SK-N-DZ (cell line): ENCODE results near the gene DHX35.
"Not testable (repeated sequence)": the region's sequence is repeated elsewhere in the genome, so short reads cannot be mapped to it uniquely, and the experiment has no call there.

Experiments
- DNase-seq: peaks from one replicate; pipeline ENCODE4 v3.0.0-alpha.2; 2015; ENCODE audit warnings: low spot score

The DHX35 gene

DNA sequence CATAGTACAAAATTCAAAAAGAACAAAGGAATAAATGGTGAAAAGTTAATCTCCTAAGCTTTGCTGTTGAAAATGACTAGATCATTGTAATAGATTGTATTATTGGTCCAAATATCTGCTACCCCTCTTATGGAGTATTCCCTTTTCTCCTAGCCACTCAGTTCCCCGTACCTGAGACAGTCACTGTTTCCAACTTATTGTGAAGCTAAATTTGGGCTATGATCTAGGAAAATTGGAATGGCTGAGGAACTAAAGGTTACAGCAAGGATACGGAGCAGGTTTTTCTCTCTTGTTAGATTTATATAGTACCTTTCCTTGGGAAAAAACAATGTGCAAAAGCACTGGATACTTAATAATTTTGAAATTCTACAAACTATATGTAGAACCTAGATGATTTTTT is 17.3 kb downstream of the DHX35 start:
- DNase-seq, result no peak

DNA sequence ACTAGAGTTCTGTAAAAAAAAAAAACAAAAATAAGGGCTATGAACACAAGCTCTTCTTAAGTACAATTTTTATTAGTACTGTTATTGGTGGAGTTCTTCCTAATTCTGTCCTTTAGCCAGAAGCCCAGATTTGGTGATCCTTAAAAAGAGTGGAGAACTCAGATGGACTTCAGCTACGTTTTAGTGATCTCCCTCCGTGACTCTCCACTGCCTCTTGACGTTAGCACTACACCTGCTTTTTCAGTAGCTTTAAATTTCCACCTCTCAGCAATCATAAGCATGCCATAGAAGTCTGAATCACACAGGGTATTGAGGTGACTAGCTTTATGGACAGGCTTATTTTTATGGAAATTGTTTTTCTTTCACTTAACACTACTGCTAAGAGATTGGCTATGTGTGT is 17.7 kb downstream of the DHX35 start:
- DNase-seq, result no peak

DNA sequence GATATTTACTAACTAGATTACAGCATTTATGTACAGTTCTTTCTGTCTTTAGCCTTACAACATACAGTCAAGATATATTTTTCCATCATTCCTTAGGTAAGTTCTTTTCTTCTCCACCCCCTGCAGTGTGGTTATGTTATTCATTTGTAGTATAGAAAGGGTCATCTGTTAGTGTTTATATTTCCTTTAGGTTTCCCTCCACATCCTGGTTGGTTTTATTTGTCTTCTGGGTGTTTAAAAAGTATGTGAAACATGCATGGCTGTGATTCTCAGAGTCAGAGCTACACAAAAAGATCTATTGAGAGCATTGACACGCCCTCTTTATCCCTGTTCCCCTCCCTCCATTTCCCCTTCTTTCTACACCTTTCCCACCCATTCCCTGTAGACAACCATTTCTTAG is 20.1 kb downstream of the DHX35 start:
- DNase-seq, result no peak

DNA sequence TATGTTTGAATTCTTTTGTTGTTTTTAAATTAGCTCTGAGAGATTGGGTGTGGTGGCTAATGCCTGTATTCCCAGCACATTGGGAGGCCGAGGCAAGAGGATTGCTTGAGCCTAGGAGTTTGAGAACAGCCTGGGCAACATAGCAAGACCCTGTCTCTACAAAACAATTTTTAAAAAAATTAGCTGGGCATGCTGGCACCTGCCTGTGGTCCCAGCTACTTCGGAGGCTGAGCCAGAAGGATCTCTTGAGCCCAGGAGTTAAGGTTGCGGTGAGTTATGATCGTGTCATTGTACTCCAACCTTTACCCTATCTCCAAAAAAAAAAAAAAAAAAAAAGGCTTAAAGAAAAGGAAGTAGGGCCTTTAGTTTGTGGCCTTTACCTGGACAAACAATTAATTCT is 22.9 kb downstream of the DHX35 start:
- DNase-seq, result no peak

DNA sequence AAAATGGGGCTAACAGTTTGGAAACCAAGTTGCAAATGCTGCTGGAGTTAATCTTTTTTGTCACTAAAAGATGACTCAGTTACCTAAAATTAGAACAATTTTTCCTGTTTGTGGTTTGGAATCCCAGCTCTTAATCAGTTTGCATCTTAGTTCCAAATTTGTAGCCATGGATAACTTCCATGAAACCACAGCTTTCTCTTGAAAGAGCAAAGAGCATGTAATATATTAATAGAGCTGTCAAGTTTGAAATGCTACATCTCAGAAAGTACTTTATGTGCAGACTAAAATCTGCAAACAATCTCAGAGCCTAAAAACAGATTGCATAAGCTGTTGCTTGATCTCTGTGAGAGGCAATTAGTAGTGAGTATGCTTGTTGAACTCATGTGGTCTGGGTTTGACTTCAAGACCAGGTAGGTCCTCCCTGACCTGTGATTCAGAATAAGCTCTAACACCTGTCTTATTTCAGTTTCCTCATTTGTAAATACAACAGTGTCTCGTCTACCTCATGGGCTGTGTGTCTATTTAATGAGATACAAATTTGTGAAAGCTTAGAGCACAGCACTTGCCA is 23.5 kb downstream of the DHX35 start:
- DNase-seq, result no peak

DNA sequence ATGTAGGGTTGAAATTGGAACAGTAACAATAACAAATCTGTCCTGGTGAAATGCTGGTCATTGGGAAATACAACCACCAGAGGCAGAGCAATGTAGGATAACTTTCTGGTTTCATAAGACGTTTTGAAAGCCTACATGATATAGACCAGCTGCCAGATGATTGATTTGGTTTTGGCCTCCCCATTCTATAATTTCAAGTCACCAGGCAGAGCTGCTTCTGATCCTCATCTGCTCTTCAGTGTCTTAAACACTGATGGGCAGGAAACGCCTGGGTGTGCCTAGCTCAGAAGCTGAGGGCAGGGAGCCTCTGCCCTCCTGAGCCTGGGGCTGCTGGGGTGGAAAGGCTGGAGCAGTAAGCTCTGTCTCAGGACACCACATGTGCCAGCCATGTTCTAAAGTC is 24.5 kb downstream of the DHX35 start:
- peak; percentile 25 for DNase-seq

DNA sequence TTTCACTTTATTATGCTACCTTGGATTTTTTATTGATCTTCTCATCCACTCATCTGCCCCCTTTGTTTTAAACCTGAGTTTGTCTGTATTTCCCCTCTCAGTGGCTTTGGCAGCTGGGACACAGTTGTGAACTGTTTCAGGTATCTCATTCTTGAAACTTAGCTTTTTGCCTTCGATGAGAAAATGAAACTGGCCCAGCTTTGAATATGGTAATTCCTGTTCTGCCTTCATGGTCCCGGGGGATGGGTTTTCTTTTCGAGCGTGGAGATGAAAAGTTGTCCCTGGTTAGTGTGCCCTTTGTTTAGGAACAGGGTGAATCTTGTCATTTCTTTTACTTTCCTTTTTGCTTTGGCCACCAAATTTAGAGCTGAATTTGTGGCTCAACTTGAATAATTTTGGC is 25.6 kb downstream of the DHX35 start:
- no peak for DNase-seq

DNA sequence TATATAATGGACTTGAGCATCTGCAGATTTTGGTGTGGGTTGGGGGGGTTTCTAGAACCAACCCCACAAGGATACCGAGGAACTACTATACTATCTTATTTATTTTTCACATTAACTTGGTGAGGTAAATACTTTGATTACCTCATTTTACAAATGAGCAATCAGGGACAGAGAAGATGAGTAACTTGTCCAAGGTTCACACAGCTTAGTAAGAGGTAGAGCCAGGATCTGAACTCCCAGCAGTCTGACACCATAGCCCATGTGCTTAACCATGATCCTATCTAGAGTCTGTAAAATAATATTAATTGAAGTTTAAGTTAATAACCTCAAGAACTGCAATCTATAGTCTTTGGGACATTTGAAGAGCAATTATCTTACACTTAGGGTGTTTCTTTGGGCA is 28.6 kb downstream of the DHX35 start:
- no peak for DNase-seq

DNA sequence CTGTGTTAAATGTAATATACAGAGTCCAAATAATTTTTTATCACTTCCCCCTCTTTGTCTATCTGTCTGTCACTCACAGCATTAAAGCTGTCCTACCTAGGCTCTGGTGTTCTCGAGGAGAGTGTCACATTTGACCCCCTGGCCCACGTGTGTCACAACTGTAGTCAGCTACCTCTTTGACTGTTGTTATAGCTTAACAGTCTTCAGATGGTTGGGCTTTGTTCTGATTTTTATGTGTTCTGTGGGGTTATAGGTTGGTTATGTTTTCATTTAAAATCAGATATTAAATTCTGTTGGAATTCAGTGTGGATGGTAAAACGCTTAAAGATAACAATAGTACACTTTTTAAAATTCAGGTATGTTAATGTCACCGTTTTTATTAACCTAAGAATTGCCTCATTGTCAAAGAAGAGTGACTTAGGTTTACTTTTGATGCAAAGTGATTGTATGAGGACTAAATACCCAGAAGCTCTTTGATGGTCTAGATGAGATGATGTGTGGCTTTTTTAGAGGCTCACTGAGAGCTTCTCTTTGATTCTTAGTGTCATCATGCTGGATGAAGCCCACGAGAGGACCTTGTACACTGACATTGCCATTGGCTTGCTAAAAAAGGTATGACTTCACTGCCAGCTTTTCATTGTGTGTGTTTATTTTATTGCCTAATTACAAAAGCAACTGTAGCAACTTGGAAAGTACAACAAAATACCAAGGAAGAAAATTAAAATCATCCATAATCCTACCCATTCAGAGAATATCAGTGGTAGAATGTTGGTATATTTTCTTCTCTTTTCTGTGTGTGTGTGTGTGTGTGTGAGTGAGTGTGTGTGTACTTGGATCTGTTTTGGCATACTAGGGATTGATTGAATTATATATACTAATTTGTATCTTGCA is 29.9 kb downstream of the DHX35 start:
- no peak for DNase-seq

DNA sequence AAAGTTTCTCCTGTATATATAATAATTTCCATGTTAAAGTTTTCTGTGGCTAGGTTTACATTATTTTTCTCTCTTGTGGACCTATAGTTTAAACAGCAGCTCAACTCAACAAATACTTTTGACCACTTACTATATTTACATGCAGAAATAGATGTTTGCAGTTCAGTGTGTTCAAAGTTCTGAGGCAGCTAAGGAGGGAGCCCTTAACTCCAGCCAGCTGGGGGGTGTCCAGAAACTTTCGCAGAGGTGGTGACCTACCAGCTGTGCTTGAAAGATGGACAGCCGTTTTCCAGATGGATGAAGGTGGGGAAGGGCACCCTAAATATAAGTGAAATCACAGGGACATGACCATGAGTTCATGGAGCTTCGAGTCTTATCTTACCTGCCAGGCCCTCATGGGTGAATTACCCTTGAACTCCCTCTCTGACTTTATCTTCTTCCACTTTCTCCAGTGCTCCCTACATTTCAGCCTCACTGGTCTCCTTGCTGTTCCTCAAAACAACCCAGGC is 33.4 kb downstream of the DHX35 start:
- no peak for DNase-seq

DNA sequence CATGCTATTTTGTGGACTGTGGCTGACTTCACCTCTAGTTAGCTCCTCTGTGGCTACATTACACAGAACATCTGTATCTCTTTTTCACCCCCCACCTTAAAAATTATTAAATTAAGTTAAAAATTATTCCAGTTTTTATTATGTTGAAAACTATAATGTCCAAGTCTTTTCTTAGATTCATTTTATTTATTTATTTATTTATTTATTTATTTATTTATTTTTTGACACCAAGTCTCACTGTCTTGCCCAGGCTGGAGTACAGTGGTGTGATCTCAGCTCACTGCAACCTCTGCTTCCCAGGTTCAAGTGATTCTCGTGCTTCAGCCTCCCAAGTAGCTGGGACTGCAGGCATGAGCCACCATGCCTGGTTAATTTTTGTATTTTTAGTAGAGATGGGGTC is 34.7 kb downstream of the DHX35 start:
- not testable (repeated sequence) for DNase-seq

DNA sequence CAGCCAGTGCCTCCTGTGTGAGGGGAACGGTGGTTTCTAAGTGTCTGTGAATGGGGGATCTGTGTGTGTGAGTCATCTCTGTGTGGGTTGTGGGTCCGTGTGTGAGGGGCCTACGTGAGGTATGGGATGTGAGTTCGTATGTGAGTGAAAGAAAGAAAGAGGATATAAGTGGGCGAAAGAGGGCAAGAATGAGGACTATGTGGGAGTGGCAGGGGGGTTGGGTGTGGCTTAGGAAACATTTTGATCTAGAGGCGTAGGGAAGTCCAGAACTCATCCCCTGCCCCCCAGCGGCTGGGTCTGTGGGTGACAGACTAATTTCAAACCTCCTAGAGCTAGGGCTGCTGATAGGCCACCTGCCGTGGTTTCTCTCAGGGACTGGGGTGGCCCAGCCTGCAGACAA is 35.5 kb downstream of the DHX35 start:
- no peak for DNase-seq

DNA sequence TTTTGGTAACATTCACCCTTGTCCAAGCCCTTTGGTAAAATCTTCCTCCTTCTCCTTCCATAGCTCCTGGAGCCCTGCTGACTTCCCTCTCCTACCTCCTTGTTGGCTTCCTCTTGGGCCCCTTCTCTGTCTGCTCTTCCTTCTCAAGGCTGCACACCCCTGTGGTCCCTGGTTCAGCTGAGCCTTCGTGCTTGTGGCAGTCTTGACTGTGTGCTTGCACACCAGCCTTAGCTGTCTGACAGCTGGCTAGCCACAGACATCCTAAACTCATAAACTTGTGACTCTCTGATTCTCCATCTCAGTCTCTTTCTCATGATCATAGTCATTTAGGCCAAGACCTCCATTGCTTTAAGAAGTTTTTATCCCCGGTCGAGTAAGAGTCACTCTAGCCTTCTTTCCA is 37.1 kb downstream of the DHX35 start:
- DNase-seq, result no peak

DNA sequence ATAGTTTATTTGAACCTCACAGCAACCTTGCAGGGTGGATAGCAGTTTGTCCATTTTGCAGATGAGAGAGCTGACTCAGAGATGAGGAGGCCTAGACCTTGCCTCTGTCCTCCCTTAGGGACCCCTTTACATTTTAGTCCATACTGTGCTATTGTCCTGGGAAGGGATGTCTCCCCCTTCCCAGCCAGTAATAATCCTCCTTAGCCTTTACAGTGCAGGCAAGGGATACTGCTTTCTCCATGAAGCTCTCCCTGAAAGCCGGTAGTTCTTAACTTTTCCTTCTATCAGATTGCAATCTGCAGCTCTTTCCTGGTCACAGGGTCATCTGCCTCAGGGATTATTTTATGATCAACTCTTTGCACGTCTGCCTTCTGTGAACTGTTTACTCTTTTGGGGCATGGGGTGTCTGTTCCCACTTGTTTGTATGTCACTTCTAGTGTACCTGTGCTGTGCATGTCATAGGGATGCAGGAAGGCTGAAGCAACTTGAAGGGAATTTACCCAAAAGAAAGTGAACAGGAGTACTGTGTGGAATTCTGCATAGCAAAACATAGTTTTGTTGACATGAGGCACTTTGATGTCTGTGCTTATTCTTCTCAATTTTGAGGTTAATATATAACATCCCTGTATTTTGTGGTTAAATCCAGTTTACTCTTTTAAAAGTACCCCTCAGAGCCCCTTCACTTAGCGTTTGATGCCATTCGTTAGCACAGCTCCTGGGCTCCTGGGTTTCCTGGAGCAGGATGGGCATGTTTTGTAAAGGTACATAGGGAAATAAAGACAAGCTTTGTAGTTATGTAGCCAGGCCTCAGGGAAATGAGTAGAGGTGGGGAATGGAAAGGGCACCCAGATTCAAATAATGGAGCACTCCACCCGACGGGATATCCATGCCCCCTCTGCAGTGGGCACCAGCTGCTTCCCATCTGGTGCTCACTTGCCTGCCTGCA is 38.1 kb downstream of the DHX35 start:
- no peak for DNase-seq

DNA sequence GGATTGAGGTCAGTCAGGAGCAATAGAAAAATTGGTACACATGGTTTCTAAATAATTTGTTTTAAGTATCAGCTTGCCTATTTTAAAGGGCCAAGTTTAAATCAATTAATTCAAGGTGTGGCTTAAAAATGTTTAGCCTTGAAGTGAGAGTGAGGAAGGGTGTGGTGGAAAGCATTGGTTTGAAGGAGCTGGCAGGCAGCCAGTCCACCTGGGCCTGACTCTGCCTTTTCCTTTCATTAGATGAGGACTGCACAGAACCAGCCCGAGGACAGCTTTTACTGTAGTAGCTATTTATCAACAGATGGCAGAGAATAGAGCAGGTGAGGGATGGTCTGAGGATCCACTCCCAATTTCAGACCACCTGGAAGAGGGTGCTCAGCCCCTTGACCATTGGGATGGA is 42.4 kb downstream of the DHX35 start:
- no peak for DNase-seq

DNA sequence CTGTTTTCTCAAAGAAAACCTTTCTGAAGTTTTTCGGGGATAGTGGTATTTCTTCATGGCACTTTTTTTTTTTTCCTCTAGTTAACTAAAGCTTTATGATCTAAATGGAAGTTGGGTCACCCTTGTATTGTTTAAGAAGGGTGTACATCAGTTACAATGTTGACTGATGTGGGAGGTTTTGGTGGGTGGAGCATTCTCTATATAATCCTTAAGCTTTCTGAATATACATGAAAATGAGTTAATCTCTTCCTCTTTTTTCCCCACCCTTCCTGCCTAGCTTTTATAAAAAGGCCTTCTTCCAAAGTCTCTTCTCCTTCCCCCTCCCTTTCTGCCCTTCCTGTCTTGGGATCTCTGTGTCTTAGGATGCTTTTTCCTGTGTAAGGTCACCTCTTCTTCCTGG is 47.2 kb downstream of the DHX35 start:
- DNase-seq, result no peak

DNA sequence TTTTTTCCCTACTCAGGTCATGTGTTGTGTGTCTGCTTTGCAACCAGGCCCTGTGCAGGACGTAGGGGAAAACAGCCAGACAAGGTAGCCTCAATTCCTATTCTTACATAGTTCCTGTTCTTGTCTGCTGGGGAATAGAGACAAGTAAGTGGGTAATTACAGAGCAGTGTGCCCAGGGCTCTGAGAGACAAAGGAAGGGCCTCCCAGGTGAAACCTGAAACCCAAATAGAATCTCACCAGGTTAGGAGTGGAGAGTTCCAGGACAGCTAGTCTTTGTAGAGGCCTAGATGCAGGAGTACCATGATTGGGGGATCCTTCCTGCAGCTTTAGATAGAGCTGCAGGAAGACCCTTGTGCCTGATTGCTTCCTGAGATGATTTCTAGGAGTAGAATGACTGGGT is 48.4 kb downstream of the DHX35 start:
- no peak for DNase-seq

DNA sequence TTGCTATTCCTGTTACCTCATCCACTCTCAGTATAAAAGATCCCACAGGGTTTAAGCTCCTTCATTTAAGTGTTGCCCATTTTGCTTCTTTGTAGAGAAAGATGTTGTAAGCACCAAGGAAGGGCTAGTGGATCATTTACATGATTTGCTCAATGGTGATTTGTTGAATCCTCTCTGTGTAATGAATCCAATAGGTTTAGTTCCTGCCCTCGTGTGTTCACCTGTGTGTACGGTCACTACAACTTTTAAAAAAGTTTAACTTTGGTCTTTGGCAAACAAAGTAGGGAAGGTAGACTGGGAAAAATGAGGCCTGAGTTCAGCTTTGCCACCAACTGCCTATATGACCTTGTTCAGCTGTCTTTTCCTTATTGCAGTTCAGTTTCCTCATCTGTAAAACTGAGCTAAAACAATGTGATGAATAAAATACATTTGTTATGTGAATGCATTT is 51.5 kb downstream of the DHX35 start:
- DNase-seq, result no peak

DNA sequence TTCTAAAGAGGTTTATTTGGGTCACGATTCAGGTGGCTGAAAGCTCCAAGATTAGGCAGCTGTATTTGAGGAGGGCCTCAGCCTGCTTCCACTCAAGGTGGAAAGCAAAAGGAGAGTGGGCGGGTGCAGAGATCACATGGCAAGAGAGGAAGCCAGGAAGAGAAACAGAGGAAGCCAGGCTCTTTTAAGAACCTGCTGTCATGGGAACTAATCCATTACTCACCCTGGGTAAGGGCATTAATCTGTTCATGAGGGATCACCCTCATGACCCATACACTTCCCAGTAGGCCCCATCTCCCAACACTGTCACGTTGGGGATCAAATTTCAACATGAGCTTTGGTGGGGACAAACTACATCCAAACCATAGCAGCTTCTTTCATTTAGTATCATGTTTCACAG is 53.9 kb downstream of the DHX35 start:
- DNase-seq, result no peak

DNA sequence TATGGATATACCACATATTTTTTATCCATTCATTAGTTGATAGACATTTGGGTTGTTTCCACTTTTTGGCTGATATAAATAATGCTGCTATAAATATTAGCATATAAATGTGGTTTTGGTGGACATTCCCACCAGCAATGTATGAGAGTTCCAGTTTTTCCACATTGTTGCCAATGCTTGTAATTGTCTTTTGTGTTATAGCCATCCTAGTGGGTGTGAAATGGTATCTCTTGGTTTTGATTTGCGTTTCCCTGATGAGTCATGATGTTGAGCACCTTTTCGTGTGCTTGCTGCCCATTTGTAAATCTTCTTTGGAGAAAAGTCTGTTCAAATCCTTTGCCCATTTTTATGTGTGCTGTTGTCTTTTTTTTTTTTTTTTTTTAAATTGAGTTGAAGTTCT is 54.4 kb downstream of the DHX35 start:
- no peak for DNase-seq

DNA sequence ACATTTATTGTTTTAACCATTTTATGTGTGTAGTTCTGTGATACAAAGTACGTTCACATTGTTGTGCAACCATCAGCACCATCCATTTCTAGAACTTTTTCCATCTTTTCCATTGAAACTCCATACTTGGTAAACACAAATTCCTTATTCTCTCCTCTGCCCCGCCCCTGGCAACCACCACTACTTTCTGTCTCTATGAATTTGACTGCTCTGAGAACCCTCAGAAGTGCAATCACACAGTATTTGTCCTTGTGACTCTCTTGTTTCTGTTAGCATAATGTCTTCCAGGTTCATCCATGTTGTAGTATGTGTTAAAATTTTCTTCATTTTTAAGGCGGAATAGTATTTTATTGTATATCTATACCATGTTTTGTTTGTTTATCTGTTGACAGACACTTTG is 56.9 kb downstream of the DHX35 start:
- DNase-seq, result no peak

DNA sequence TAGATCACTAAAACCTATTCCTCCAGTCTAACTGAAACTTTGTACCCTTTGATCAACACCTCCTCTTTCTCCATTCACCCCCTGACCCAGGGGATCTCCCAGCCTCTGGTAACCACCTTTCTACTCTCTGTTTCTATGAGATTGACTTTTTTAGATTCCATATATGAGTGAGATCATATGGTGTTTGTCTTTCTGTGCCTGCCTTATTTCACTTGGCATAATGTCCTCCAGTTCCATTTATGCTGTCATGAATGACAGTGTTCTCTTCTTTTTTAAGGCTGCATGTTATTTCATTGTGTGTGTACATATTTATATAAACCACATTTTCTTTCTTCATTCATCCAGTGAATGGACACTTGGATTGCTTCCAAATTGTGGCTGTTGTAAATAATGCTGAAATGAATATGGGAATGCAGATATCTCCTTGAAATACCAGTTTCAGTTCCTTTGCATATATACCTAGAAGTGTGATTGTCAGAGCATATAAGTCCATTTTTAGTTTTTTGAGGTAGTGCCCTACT is 57.7 kb downstream of the DHX35 start:
- no peak for DNase-seq
